Right lung (tissue), 5 donors: ENCODE measurements around the gene ANKRD40. TPM values are rescaled to one million over a fixed set of nuclear protein-coding genes. Genes with fewer than 3 reads are reported as not detected.
"Not testable (repeated sequence)": the region's sequence is repeated elsewhere in the genome, so short reads cannot be mapped to it uniquely, and the experiment has no call there.

Experiments
- DNase-seq, 2 donors: peaks; one replicate each; pipeline ENCODE4 v3.0.0-alpha.2; 2013
- polyA plus RNA-seq, 5 donors: library from polyadenylated mRNA; unstranded; fragments of 120-200 nt; gene quantifications; one replicate each; pipeline versions ENCODE4 v1.2.1 to v1.2.3, GENCODE V29; 2013; ENCODE audit warnings: inconsistent platforms in 1 of 5, low replicate concordance in 1 of 5; ENCODE audit not compliant: insufficient read length in 5 of 5, insufficient read depth in 1 of 5

Gene ANKRD40
- polyA plus RNA-seq, 5 donors, result 42.8 to 51.4 (median 47.3) TPM

DNA sequence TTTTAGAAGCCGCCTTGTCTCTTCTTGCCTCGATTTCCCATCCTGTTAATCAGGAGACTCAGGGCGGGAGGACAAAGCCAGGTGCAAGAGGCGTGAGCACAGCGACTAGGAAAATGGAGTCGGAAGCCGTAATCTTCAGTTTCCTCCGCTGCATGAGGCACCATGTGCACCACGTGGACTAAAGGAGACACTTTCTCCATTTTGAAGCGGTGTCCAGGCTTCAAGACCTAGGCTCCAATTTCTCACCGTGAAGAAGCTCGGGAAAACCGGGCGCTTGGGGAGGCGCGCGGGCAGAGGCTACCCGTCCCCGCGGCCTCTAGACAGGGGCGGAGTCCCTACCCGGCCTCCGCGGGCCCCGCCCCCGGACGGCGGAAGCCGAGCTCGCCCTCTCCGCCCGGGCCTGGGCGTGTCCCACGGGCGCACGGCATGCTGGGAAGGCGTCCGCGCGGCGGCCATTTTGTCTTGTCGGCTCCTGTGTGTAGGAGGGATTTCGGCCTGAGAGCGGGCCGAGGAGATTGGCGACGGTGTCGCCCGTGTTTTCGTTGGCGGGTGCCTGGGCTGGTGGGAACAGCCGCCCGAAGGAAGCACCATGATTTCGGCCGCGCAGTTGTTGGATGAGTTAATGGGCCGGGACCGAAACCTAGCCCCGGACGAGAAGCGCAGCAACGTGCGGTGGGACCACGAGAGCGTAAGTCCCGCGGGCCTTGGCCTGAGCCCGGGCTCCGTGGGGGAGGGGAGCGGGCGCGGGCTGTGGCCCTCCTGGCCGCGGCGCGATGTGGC, 11.6 kb upstream of the ANKRD40 start, which contains the start of gene LUC7L3:
Gene LUC7L3, plus strand, starts transcription at position 460 of the 780 bp plus-strand sequence. Its CDS starts 130 bp downstream, at position 590.
- peak; percentile 92 to 95 for DNase-seq

DNA sequence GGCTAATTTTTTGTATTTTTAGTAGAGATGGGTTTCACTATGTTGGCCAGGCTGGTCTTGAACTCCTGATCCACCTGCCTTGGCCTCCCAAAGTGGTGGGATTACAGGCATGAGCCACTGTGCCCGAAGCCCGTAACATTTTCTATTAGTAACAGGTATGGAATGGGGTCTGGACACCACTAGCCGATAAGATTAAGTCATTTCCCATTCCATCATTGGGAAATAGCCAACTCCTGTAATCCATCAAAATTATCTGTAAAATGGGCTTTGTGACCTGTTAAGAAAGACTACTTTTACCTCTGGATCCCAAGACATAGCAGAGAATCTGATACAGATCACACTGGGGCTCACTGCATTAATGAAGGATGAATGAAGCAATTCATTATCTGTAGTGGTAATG, 7.8 kb upstream of the ANKRD40 start:
- no peak for DNase-seq

DNA sequence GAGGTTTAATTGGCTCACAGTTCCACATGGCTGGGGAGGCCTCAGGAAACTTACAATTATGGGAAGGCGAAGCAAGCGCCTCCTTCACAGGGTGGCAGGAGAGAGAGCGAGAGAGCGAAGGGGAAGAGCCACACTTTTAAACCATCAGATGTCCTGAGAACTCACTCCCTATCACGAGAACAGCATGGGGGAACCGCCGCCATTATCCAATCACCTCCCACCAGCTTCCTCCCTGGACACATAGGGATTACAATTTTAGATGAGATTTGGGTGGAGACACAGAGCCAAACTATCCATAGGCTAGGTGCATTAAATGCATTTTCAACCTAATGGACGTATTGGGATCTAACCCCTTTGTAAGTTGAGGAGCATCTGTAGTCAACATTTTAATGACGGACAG, 4.9 kb upstream of the ANKRD40 start:
- DNase-seq, result no peak

DNA sequence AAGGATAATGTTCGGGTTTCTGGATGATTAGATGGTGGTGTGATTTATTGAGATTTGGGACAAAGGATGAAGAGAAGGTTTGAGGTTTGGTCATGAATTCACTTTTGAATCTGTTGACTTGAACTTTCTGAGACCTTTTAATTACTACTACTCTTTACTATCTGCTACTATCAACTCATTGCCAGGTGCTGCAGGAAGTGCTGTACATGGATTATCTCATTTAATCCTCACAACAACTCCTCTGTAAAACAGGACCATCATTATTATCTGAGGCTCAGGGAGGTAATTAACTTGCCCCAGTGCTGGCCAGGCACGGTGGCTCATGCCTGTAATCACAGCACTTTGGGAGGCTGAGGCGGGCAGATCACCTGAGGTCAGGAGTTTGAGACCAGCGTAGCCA, 2.9 kb upstream of the ANKRD40 start:
- no peak for DNase-seq

DNA sequence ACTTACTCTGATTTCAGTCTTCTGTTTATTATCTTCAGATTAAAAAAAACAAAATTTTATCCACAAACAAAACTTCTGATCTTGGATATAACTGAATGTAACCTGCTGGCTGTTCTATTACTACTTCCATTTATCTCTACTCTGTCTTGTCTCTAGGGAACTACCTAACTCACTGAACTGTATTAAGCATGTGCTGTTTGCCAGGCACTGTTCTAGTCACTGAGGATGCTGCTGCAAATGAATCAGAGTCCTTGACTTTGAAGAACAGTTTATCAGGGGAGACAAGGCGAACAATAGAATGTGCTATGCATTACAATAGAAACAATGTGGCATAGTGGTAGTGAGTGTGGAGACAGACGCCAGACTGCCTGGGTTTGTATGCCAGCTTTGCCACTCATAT, 2.3 kb upstream of the ANKRD40 start:
- no peak for DNase-seq

DNA sequence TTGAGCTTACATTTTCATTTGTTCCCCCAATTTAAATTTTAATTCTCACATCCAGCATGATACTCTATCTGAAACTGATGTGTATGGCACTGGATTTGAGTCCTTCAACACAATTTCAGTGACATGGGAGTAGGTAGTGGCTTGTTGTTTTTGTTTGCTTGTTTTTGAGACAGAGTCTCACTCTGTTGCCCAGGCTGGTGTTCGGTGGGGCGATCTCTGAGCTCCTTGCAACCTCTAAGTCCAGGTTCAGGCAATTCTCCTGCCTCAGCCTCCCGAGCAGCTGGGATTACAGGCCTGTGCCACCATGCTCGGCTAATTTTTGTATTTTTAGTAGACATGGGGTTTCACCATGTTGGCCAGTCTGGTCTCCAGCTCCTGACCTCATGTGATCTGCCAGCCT, 1.3 kb upstream of the ANKRD40 start:
- DNase-seq, result not testable (repeated sequence)

DNA sequence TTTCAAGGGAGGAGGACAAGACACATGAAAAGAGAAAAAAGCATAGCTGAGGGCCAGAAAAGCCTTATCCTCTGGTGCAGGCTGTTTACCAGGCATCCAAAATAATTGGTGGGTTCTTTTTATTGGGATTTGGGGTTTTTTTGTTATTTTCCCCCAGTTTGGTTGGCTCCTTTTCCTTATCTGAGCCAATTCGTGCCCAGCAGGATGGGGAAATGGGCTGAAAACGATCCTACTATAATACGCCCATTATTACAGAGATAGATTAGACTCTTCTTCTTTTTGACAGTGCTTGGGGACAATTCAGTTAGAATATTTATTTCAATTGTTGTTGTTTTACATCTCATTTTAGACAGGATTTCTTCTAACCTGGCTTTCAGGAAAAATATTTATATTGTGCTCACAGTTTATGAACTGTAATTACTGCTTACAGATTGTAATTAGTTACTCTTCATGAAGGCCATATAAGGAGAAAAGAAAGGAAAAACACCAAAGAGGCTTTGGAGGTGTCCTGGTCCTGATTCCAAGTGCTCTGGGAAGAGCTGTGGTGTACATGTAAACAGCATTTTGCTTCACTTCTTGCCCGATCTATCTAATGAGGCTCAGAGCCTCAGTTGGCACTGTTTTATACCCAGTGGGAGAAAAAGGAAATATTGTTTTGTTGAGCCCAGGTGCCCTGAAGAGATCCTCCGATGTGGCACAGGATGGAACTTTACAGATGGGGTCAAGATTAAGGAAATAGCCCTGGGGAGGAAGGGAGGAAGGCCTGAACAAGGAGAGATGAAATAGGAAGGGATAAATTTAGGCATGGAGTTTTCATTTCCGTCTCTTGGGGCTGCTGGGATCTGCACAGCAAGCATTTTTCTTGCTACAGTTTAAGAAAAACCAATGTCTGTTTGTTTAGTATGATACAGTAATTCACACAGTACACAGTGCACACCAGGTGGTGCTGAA, 611 bp upstream of the ANKRD40 start:
- no peak for DNase-seq

DNA sequence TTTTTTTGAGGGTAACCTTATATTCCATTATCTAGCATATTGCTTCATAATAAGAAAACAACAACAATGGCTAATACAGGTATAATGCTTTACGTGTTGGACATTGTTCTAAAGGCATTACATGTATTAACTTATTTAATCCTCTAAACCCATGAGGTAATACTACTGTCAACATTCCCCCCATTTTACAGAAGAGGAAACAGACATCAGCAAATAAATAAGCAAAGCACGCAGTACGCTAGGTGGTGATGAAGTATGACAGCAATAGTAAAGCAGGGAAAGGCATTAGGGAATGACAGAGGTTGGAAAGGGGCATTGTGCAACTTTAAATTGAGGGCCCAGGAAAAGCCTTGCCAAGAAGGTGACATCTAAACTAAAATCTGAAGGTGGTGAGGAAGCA, 4.6 kb downstream of the ANKRD40 start:
- DNase-seq, result no peak

DNA sequence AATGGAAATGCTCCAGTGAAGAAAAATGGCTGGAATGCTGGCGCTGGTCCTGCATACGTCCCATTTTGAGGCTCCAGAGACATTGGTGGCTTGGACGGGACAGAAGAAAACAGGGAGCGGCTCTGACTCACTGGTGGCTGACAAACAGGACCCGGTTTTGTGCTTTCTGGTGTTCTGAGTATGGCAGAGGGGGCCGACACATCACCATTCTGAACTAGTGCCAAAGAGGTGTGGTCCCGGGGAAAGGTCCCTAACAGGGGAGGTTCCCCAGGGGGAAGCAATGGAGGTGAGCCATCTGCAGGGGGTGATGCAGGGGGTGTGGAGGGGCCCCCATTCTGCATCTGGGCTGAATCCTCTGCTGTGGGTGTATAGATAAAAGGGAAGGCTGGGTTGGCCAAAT, 8.3 kb downstream of the ANKRD40 start:
- no peak for DNase-seq

DNA sequence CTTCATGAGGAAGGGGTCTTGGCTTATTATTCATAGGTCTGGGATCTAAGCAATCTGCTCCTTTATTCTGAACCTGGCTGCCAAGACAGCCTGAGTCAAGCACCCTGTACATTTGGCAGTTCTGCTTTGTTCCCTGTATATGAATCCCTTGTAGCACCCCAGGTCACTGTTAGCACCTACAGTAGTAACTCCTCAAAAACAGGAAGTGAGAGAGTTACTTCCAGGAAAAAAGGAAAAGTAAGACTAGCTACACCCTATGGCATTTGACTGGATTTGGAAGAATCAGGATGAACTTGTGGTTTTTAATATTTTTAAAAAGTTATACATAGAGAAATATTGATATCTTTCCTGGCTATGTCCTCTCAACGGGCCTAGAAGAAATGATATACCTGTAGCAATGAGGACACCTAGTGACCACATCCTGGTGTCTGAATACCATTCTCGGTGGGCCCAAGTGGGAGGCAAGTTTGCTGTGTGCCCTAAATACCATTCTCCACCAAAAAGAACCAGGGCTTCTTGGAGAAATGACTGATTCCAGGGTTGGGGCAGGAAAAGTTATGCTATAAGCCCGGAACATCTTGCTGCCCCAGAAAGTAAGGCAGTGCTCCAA, 9.9 kb downstream of the ANKRD40 start:
- no peak for DNase-seq

DNA sequence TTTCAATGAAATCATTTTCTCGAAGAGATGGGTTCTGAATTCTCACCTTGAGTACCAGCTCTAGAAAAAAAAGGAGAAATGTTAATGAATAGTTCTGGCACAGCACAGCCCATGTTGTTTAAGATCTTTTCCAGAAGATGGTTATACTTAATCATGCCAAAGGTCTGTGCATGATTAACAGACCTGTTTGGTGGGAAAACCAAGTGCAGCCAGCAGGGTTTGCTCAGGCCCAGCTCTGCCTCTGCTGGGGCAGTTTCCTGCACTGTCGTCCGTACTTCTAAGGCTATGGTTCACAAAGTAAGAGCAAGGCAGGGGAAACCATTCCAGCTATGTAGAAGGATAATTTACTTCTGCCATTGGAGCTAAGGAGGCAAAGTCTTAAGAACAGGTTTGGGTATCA, 10.7 kb downstream of the ANKRD40 start:
- DNase-seq, result no peak

DNA sequence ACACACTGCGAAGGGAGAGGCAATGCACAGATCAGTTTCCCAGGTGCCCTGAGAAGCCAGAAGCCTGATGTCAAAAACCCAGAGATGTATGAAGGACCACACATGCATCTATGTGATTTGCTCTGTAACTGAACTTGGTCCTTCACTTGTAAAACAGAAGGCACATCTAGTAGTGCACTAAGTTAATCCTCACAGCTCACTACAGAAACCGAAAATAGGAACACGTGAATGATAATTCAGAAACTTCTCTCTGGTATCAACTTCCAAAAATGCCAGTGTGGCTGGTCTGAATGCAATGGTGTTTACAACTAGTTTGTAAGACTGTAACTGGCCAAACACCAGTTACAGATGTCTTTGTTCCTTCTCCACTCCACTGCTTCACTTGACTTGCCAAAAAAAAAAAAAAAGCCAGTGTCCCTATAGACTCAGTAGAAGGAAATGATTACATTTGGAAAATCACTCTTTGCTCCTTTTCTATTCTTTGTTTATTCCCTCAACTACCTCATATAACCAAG, 11.3 kb downstream of the ANKRD40 start:
- DNase-seq, result no peak

DNA sequence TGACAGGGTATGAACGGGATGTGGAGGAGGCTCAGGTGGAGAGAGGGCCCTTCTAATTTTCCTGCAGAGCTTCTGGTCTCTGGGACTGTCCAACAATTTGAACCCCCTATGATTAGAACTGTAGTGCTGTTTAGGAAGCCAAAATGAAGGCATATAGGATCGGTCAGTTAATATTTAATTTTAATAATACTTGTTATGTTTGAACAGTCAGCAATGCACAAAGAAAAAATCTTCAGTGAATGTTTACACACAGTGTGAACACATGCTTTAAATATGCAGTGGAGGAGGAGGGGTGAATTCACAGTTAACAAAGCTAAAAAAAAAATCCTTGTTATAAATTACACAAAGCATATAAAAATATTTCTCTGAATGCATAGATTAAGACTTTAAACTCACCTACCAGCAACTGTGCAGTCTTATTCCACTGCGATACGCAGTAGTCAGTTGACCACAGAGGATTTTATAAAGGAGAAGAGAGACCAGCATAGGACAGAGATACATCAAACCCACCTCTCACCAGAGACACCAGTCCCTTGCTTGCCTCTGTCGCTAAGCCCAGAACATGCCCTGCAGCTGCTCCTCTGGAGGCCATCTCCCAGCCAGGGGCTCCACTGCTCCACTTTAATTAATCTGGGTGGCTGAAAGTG, 14.6 kb downstream of the ANKRD40 start:
- DNase-seq, result no peak

DNA sequence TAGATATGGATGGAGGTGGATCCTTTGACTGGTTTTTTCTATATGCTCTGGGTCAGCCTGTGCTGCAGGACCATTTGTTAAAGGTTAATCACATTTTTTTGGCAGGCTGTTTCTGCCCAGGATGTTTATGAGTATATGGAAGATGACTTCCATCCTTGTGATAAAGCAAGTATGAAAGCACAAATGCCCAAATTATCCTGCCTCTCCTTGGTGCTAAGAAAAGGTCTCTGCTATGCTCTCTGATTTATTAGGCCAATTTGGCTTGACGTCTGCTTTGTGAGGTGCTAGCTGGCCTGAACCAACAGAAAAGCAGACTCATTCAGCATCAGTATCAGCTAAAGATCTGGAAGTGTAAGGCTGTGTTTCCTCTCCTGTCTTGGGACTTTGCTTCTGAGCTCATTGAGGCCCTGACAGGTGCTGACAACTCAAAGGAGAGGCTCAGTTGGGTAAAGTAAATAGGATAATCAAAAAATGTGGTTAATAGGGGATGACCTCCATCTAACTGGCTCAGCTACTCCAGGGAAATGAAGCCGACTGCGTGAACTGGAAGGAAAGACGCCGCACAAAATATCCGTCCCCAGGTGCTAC, 15.2 kb downstream of the ANKRD40 start:
- no peak for DNase-seq

DNA sequence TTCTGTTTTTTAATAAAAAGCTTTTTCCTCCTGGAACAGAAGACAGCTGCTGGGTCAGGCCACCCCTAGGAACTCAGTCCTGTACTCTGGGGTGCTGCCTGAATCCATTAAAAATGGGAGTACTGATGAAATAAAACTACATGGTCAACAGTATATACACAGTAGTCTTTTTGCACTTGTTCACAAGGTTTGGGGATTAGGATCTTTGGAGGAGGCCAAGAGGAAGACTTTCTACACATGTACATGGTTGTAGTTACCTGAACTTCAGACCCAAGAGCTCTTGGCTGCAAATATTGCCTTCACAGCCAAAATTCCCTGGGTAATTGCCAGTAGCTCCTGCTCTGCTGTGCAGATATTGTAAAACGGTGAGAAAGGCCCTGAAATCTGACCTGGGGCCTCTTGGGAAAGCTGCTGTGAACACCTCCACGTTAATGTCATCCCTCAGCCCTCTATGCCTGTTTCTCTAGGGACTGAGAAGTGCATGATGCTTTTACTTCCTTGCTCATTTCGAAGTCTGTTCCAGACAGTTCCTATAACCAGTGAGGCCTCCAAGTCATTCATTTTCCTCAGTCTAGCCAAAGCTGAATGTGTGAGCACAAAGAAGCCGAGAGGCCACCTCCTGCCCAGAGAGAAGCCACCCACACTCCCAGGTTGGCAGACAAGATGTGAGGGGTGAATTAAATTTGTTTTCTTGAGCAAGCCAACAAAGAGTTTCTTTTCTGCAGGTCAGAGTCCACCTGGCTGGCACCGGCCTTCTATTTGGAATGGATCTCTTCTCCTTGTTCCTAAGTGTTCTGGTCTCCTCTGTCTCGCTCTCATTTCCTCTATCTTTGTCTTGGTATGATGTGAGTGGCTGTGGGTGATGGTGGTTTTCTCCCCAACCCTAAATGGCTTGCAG, 15.9 kb downstream of the ANKRD40 start:
- peak; percentile 50 for DNase-seq

DNA sequence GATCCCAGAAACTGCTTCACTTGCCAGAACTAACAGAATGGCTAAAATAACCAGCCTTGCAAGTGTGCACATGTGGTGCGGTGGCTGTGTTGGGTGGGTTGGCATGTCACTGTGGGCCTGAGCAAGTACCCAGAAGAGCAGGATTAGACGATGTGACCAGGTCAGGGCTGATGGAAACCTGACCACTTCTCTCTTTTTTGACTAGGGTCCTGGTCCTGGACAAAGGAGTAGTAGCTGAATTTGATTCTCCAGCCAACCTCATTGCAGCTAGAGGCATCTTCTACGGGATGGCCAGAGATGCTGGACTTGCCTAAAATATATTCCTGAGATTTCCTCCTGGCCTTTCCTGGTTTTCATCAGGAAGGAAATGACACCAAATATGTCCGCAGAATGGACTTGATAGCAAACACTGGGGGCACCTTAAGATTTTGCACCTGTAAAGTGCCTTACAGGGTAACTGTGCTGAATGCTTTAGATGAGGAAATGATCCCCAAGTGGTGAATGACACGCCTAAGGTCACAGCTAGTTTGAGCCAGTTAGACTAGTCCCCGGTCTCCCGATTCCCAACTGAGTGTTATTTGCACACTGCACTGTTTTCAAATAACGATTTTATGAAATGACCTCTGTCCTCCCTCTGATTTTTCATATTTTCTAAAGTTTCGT, 16.7 kb downstream of the ANKRD40 start:
- DNase-seq, result no peak

DNA sequence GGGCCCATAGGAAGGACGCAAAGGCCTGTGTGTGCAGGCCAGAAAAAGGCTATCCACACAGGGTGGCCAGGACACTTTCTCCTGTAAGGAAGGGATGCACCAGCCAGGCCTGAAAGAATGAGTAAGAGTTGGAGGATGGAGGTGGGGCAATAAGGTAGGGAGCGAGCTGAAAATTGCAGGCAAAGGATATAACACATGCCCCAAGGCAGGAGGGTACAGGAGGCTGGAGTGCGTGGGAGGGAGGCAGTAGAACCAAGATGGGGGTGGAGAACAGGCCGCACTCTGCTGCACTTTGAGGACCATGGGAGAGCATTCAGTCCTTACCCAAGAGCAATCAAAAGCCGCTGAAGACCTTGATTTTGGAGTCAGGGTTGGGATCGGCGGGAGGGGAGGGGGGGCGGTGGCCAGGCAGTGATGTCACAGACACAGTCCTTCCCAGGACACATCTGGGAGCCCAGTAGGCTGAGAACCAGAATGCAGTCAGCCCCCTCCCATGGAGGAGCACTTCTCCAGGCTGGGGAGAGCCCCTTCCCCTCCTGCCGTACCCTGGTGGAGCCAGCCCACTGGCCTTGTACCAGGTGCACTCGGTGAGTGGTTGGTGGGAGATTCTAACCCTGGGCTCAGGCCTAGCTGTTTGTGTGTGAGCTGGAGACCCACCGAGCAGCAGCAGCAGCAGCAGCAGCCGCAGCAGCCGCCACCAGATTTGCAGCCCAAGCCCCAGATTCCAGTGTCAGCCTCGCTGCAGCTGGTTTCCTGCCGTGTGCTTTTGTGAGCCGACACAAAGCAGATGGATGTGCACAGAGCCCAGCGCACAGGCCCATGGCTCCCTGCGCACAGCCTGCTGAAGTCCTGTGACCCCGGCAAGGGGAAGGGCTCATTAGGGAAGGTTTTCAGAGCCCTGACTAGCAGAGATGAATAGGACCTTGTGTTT, 17.5 kb downstream of the ANKRD40 start:
- DNase-seq, result no peak

DNA sequence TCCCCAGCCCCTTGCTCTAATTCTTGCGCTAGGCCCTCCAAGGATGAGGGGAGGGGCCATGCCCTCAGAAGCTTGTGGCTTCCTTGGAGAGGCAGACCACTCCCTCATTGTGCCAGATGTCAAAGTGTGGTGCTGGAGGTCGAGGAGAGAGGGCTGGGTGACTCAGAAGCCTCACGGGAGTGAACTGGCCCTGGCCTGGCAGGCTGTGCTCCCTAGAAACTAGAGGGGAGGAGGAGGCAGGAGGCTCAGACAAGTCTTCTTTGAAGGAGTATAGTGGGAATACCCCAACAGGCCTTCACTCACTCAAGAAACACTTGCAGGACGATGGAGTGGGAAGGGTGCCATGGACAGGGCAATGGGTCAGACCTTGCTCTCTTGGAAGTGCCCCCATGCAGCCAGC, 18.5 kb downstream of the ANKRD40 start:
- DNase-seq, result no peak
